Measurements from ENCODE around the gene HES4. TPM values are rescaled to one million over a fixed set of nuclear protein-coding genes. Genes with fewer than 3 reads are reported as not detected.

HES4 gene
- total and polyA plus RNA-seq, 4 donors: 13.5 to 47.9 (median 27.1) TPM

GRCh38 chr1:969260-969855 lies 30.5 kb downstream of the HES4 start:
- DNase-seq (no peak), ATAC-seq (ENCODE audit: insufficient read depth, low FRiP score) (no peak)
- Histone ChIP-seq H3K27ac (ENCODE audit: low read depth in 1 of 2, low read length in 1 of 2) (no peak overlapping the region), H3K4me1 (ENCODE audit: control insufficient read depth in 5 of 5, insufficient read depth in 5 of 5, low read length in 5 of 5) (peaks cover 0 to 13% (median 0%) of the 10 kb centered on the region in 5 donors), H3K9ac (ENCODE audit: insufficient read depth in 1 of 2, low read length in 2 of 2) (no peak overlapping the region), H3K36me3 (ENCODE audit: control insufficient read depth in 4 of 4, insufficient read depth in 4 of 4, low read length in 4 of 4) (peaks cover 0 to 3% (median 0%) of the 10 kb centered on the region in 4 donors), H3K4me3 (no peak overlapping the region), H3K27me3 (ENCODE audit: control insufficient read depth in 3 of 3, insufficient read depth in 3 of 3, low read length in 2 of 3) (peaks cover 0 to 48% (median 16%) of the 10 kb centered on the region in 3 donors), H3K9me3 (ENCODE audit: control insufficient read depth in 4 of 4, insufficient read depth in 3 of 4, low read length in 3 of 4) (no peaks in the 10 kb centered on the region)
- TF ChIP-seq CTCF (IDR thresholded peaks at IDR 0.05; ENCODE audit: control extremely low read depth, extremely low read depth): no peak
- 82 to 88% methylated on average over 15 of the region's 15 CpGs for WGBS, 2 donors

- Histone ChIP-seq H3K9ac (ENCODE audit: insufficient read depth in 1 of 2, low read length in 2 of 2) (no peak overlapping the region), H3K4me1 (ENCODE audit: control insufficient read depth in 5 of 5, insufficient read depth in 5 of 5, low read length in 5 of 5) (peaks cover 0 to 13% (median 0%) of the 10 kb centered on the region in 5 donors), H3K36me3 (ENCODE audit: control insufficient read depth in 4 of 4, insufficient read depth in 4 of 4, low read length in 4 of 4) (peaks cover 0 to 9% (median 0%) of the 10 kb centered on the region in 4 donors), H3K9me3 (ENCODE audit: control insufficient read depth in 4 of 4, insufficient read depth in 3 of 4, low read length in 3 of 4) (no peaks in the 10 kb centered on the region), H3K27me3 (ENCODE audit: control insufficient read depth in 3 of 3, insufficient read depth in 3 of 3, low read length in 2 of 3) (peaks cover 0 to 48% (median 16%) of the 10 kb centered on the region in 3 donors), H3K27ac (ENCODE audit: low read depth in 1 of 2, low read length in 1 of 2) (no peak overlapping the region), H3K4me3 (no peak overlapping the region)
- TF ChIP-seq CTCF (IDR thresholded peaks at IDR 0.05; ENCODE audit: control extremely low read depth, extremely low read depth): no peak
- WGBS, 2 donors: 70% methylated on average over 19 to 23 of the region's 23 CpGs
- ATAC-seq (ENCODE audit: insufficient read depth, low FRiP score): no peak
- DNase-seq: no peak
Observed at GRCh38 chr1:967466-968343, 32.2 kb downstream of the HES4 start.

DNA sequence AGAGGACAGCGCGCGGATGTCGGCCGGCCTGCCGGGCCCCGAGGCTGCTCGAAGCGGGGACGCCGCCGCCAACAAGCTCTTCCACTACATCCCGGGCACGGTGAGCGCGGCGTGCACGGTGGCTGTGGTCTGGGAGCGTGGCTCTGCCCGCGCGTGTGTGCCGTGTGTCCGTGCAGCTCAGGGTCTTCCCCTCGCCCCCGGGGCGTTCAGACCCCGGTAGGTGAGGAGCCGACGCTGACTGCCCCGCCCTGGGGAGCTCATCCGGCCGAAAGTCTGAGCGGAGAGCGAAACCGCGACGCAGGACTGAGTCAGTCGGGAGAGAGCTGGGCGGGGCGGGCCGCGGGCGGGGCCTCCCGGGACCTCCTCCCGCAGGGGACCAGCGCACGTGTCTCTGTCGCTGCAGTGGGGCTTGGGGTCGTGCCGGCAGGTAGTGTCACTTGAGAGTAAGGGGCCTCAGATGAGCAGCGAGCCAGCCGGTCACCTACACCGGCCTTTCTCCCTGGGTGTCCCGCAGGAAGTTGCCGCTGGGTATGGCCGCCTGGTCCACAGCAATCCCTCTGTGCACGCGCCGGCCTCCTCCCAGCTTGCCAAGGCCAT lies 33.1 kb downstream of the HES4 start:
- Histone ChIP-seq H3K27ac (ENCODE audit: low read depth in 1 of 2, low read length in 1 of 2) (peak overlapping the region in 1 of 2 donors; percentile 49), H3K4me3 (peak overlapping the region; percentile 59), H3K27me3 (ENCODE audit: control insufficient read depth in 3 of 3, insufficient read depth in 3 of 3, low read length in 2 of 3) (peaks cover 0 to 41% (median 16%) of the 10 kb centered on the region in 3 donors), H3K9me3 (ENCODE audit: control insufficient read depth in 4 of 4, insufficient read depth in 3 of 4, low read length in 3 of 4) (no peaks in the 10 kb centered on the region), H3K4me1 (ENCODE audit: control insufficient read depth in 5 of 5, insufficient read depth in 5 of 5, low read length in 5 of 5) (peaks cover 0 to 13% (median 0%) of the 10 kb centered on the region in 5 donors), H3K36me3 (ENCODE audit: control insufficient read depth in 4 of 4, insufficient read depth in 4 of 4, low read length in 4 of 4) (peaks cover 0 to 9% (median 0%) of the 10 kb centered on the region in 4 donors), H3K9ac (ENCODE audit: insufficient read depth in 1 of 2, low read length in 2 of 2) (no peak overlapping the region)
- peak; percentile 85 for ATAC-seq (ENCODE audit: insufficient read depth, low FRiP score)
- 1% methylated on average over 48 to 60 of the region's 60 CpGs for WGBS, 2 donors
- TF ChIP-seq CTCF (IDR thresholded peaks at IDR 0.05; ENCODE audit: control extremely low read depth, extremely low read depth): no peak
- peak; percentile 35 to 59 (median 57) for DNase-seq
